HepG2 (cell line): Measurements from ENCODE around the gene TUBA4A. TPM values are rescaled to one million over a fixed set of nuclear protein-coding genes. Genes with fewer than 3 reads are reported as not detected.

Experiments used
- ARNT ChIP-seq: fragments of 450-650 bp; IDR thresholded peaks from 2 replicates; pipeline ENCODE4 v1.6.1; 2017
- ATF3 ChIP-seq: sonication (generic); formaldehyde crosslinking; IDR thresholded peaks from 2 replicates; pipeline ENCODE4 v1.4.0; 2020; ENCODE audit warnings: missing genetic modification reagents
- DZIP1 ChIP-seq: sonication (generic); formaldehyde crosslinking; IDR thresholded peaks from 2 replicates; pipeline ENCODE4 v1.5.0; 2020; ENCODE audit warnings: mild to moderate bottlenecking, missing genetic modification reagents
- EHMT2 ChIP-seq: fragments of 200-600 bp; sonication (generic); IDR thresholded peaks from 2 replicates; pipeline ENCODE4 v1.7.0; 2017; ENCODE audit warnings: antibody characterized with exemption, low read depth, low read length, borderline replicate concordance
- HMG20B ChIP-seq: conservative IDR thresholded peaks from 2 replicates; pipeline ENCODE4 v1.6.1; 2016; ENCODE audit warnings: missing genetic modification reagents, missing compliant biosample characterization
- HNRNPL ChIP-seq: fragments of 200-400 bp; formaldehyde crosslinking; IDR thresholded peaks from 2 replicates; pipeline ENCODE4 v1.6.1; 2017; ENCODE audit warnings: mild to moderate bottlenecking, low read depth, low read length
- HOMEZ ChIP-seq: IDR thresholded peaks from 2 replicates; pipeline ENCODE4 v1.6.1; 2016; ENCODE audit warnings: low read depth
- JUNB ChIP-seq: sonication (generic); formaldehyde crosslinking; IDR thresholded peaks from 2 replicates; pipeline ENCODE4 v1.8.0; 2022; ENCODE audit warnings: missing genetic modification reagents, mild to moderate bottlenecking, borderline replicate concordance
- MIXL1 ChIP-seq: IDR thresholded peaks from 2 replicates; pipeline ENCODE4 v1.6.1; 2016
- MYC ChIP-seq: sonication (generic); formaldehyde crosslinking; IDR thresholded peaks from 2 replicates; pipeline ENCODE4 v1.9.0; 2021; ENCODE audit warnings: missing genetic modification reagents, borderline replicate concordance
- NFYC ChIP-seq: IDR thresholded peaks from 2 replicates; pipeline ENCODE4 v1.6.1; 2016; ENCODE audit warnings: missing genetic modification reagents, missing compliant biosample characterization
- SALL1 ChIP-seq: sonication (generic); formaldehyde crosslinking; IDR thresholded peaks from 2 replicates; pipeline ENCODE4 v1.8.0; 2022; ENCODE audit warnings: mild to moderate bottlenecking, missing genetic modification reagents
- ZBTB1 ChIP-seq: sonication (generic); formaldehyde crosslinking; IDR thresholded peaks from 2 replicates; pipeline ENCODE4 v1.4.0; 2020; ENCODE audit warnings: missing genetic modification reagents, borderline replicate concordance
- ZBTB7B ChIP-seq: sonication (generic); formaldehyde crosslinking; IDR thresholded peaks from 2 replicates; pipeline ENCODE4 v1.4.0; 2020; ENCODE audit warnings: missing genetic modification reagents
- ZFP41 ChIP-seq: sonication (generic); formaldehyde crosslinking; IDR thresholded peaks from 2 replicates; pipeline ENCODE4 v1.4.0; 2020; ENCODE audit warnings: mild to moderate bottlenecking, missing genetic modification reagents, borderline replicate concordance
- ZMAT3 ChIP-seq: sonication (generic); formaldehyde crosslinking; conservative IDR thresholded peaks from 2 replicates; pipeline ENCODE4 v1.7.0; 2021; ENCODE audit warnings: missing genetic modification reagents
- ZNF326 ChIP-seq: sonication (generic); formaldehyde crosslinking; IDR thresholded peaks from 2 replicates; pipeline ENCODE4 v1.4.0; 2020; ENCODE audit warnings: missing genetic modification reagents, borderline replicate concordance
- ZNF749 ChIP-seq: sonication (generic); formaldehyde crosslinking; IDR thresholded peaks from 2 replicates; pipeline ENCODE4 v1.8.0; 2022; ENCODE audit warnings: mild to moderate bottlenecking, missing genetic modification reagents, moderate library complexity, borderline replicate concordance
- ZNF761 ChIP-seq: sonication (generic); formaldehyde crosslinking; conservative IDR thresholded peaks from 2 replicates; pipeline ENCODE4 v1.4.0; 2020; ENCODE audit warnings: mild to moderate bottlenecking, missing genetic modification reagents
- ZNF891 ChIP-seq: sonication (generic); formaldehyde crosslinking; IDR thresholded peaks from 2 replicates; pipeline ENCODE4 v1.5.0; 2020; ENCODE audit warnings: mild to moderate bottlenecking, missing genetic modification reagents
- ZUFSP ChIP-seq: sonication (generic); formaldehyde crosslinking; IDR thresholded peaks from 2 replicates; pipeline ENCODE4 v1.9.0; 2021; ENCODE audit warnings: missing genetic modification reagents, mild to moderate bottlenecking, borderline replicate concordance
- polyA plus RNA-seq, 8 experiments: library from polyadenylated mRNA; depleted of rRNA in 3 of 8; stranded (reverse) in 7 of 8; unstranded in 1 of 8; fragments of >200 nt; fragmentation: Illumina TruSeq in 4 of 8; extraction: Trizol in 4 of 8; gene quantifications; 2 replicates each; pipeline versions ENCODE4 v1.2.1 to v1.2.3, GENCODE V29; 2011 to 2016; ENCODE audit warnings: low read depth in 4 of 8, missing spikeins in 1 of 8, mixed read lengths in 1 of 8; ENCODE audit not compliant: insufficient read depth in 1 of 8
- total RNA-seq, 5 experiments: library from RNA; depleted of rRNA; stranded (reverse); fragments of >200 nt; fragmentation: Illumina TruSeq; extraction: Trizol; gene quantifications; 2 replicates each; pipeline ENCODE4 v1.2.3, GENCODE V29; 2016; ENCODE audit warnings: low read depth in 1 of 5
- TF ChIP-seq, protein P1 (sequence below): sonication (generic); formaldehyde crosslinking; IDR thresholded peaks from 2 replicates; pipeline ENCODE4 v1.5.0; 2020; ENCODE audit warnings: missing genetic modification reagents

TUBA4A gene
- total and polyA plus RNA-seq, 2 of the 13 experiments (the other 11 are each of a cell fraction or from before 2014, with no cell fraction given) = 1.3 to 12.7 TPM

- TF ChIP-seq ZMAT3 = 0 out of 2 replicates have a peak, but pooled peaks have one; percentile 69
- TF ChIP-seq, protein P1, sequence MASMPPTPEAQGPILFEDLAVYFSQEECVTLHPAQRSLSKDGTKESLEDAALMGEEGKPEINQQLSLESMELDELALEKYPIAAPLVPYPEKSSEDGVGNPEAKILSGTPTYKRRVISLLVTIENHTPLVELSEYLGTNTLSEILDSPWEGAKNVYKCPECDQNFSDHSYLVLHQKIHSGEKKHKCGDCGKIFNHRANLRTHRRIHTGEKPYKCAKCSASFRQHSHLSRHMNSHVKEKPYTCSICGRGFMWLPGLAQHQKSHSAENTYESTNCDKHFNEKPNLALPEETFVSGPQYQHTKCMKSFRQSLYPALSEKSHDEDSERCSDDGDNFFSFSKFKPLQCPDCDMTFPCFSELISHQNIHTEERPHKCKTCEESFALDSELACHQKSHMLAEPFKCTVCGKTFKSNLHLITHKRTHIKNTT (CRISPR knock-in tag) = no peak
- no peak for TF ChIP-seq JUNB (CRISPR knock-in tag)
- TF ChIP-seq ZBTB7B (CRISPR knock-in tag) = peak; percentile 60
- 0 out of 2 replicates have a peak, but pooled peaks have one; percentile 59 for TF ChIP-seq ZNF761 (CRISPR knock-in tag)
- TF ChIP-seq ARNT = no peak
- TF ChIP-seq SALL1 (CRISPR knock-in tag) = no peak; the same call in 1 of the 2 replicates
- TF ChIP-seq ZNF891 (CRISPR knock-in tag) = peak; percentile 75; the same call in 1 of the 2 replicates
- no peak for TF ChIP-seq ZNF326 (CRISPR knock-in tag)
- TF ChIP-seq EHMT2 = no peak
- TF ChIP-seq DZIP1 (CRISPR knock-in tag) = peak; percentile 67; the same call in 1 of the 2 replicates
- no peak for TF ChIP-seq ZNF749
- TF ChIP-seq ZFP41 (CRISPR knock-in tag) = no peak; the same call in 1 of the 2 replicates
- peak; percentile 46 for TF ChIP-seq MYC
- no peak for TF ChIP-seq ZBTB1 (CRISPR knock-in tag)
- no peak for TF ChIP-seq MIXL1
- no peak for TF ChIP-seq ZUFSP (CRISPR knock-in tag)
- no peak for TF ChIP-seq HMG20B
- TF ChIP-seq HOMEZ (CRISPR knock-in tag) = no peak
- no peak for TF ChIP-seq ATF3 (CRISPR knock-in tag)
- TF ChIP-seq NFYC = no peak
- peak; percentile 40; the same call in 1 of the 2 replicates for TF ChIP-seq HNRNPL
Measured at GRCh38 chr2:219253753-219254589, at the start of gene TUBA4A (continued).
